ENCODE data around the gene EEF1A2.

DNA sequence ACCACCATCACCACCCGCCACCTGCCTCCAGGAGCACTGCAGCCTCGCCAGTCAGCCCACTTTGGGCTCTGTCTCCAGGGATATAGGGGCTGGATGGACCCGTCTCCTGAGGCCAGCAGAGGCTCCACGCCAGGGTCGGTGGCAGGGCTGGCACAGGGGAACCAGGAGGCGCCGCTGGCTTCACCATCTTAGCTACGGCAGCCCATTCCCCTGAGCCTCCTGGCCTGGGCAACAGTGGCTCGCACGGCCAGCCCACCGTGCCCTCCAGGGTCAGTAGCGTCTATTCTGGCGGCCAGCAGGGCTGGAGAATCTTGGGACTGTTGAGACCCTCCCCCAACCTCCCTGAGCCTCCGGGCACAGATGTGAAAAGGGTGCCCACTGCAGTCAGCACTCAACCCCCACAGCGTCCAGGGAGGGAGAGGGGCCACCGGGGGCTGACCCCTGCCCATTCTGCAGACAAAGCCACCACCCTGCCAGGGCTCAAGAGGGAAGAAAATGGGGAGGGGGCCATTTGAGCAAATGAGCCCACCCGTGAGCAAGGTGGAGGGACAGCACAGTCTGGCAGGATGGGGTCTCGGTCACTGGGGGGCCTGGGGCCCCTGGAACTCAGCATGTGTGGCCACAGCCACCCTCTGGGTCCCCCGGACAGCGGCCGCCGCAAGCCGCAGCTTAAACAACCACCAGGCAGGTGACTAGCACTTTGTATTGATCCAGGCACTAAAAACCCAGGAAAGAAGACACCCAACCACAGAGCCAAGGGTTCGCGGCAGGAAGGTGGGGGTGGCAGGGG, 55.1 kb downstream of the EEF1A2 start:
- TF ChIP-seq, protein P1, sequence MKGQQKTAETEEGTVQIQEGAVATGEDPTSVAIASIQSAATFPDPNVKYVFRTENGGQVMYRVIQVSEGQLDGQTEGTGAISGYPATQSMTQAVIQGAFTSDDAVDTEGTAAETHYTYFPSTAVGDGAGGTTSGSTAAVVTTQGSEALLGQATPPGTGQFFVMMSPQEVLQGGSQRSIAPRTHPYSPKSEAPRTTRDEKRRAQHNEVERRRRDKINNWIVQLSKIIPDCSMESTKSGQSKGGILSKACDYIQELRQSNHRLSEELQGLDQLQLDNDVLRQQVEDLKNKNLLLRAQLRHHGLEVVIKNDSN (IDR thresholded peaks at IDR 0.05), result no peak
- TF ChIP-seq TCF12 (IDR thresholded peaks at IDR 0.05; ENCODE audit: low read depth) (no peak), TAF1 (IDR thresholded peaks at IDR 0.05; ENCODE audit: low read depth) (no peak), RAD21 (IDR thresholded peaks at IDR 0.05; ENCODE audit: low read depth) (no peak), YY1 (IDR thresholded peaks at IDR 0.05; ENCODE audit: low read depth) (no peak), EP300 (IDR thresholded peaks at IDR 0.05; ENCODE audit: borderline replicate concordance) (no peak), CREB1 (IDR thresholded peaks at IDR 0.05; ENCODE audit: low read depth) (no peak), CEBPB (IDR thresholded peaks at IDR 0.05) (no peak)
- TF ChIP-seq, protein P2, sequence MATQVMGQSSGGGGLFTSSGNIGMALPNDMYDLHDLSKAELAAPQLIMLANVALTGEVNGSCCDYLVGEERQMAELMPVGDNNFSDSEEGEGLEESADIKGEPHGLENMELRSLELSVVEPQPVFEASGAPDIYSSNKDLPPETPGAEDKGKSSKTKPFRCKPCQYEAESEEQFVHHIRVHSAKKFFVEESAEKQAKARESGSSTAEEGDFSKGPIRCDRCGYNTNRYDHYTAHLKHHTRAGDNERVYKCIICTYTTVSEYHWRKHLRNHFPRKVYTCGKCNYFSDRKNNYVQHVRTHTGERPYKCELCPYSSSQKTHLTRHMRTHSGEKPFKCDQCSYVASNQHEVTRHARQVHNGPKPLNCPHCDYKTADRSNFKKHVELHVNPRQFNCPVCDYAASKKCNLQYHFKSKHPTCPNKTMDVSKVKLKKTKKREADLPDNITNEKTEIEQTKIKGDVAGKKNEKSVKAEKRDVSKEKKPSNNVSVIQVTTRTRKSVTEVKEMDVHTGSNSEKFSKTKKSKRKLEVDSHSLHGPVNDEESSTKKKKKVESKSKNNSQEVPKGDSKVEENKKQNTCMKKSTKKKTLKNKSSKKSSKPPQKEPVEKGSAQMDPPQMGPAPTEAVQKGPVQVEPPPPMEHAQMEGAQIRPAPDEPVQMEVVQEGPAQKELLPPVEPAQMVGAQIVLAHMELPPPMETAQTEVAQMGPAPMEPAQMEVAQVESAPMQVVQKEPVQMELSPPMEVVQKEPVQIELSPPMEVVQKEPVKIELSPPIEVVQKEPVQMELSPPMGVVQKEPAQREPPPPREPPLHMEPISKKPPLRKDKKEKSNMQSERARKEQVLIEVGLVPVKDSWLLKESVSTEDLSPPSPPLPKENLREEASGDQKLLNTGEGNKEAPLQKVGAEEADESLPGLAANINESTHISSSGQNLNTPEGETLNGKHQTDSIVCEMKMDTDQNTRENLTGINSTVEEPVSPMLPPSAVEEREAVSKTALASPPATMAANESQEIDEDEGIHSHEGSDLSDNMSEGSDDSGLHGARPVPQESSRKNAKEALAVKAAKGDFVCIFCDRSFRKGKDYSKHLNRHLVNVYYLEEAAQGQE (IDR thresholded peaks at IDR 0.05; ENCODE audit: low read depth), result no peak
- TF ChIP-seq, protein P3, sequence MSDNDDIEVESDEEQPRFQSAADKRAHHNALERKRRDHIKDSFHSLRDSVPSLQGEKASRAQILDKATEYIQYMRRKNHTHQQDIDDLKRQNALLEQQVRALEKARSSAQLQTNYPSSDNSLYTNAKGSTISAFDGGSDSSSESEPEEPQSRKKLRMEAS (IDR thresholded peaks at IDR 0.05), result no peak
